ENCODE data around the gene TNS4.
"Not testable (repeated sequence)": the region's sequence is repeated elsewhere in the genome, so short reads cannot be mapped to it uniquely, and the experiment has no call there.

TNS4 gene, protein sequence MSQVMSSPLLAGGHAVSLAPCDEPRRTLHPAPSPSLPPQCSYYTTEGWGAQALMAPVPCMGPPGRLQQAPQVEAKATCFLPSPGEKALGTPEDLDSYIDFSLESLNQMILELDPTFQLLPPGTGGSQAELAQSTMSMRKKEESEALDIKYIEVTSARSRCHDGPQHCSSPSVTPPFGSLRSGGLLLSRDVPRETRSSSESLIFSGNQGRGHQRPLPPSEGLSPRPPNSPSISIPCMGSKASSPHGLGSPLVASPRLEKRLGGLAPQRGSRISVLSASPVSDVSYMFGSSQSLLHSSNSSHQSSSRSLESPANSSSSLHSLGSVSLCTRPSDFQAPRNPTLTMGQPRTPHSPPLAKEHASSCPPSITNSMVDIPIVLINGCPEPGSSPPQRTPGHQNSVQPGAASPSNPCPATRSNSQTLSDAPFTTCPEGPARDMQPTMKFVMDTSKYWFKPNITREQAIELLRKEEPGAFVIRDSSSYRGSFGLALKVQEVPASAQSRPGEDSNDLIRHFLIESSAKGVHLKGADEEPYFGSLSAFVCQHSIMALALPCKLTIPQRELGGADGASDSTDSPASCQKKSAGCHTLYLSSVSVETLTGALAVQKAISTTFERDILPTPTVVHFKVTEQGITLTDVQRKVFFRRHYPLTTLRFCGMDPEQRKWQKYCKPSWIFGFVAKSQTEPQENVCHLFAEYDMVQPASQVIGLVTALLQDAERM

GRCh38 chr17:40501499-40501911 lies at the start of gene TNS4:
TNS4 (minus strand) TSS chr17:40501623; CDS start chr17:40496425, 5,198 bp downstream.
- DNase-seq: no peak

- no peak for DNase-seq
Observed at GRCh38 chr17:40550608-40551007, 49.2 kb upstream of the TNS4 start.

GRCh38 chr17:40548982-40549685 lies 47.7 kb upstream of the TNS4 start:
- peak; percentile 9 for DNase-seq

DNA sequence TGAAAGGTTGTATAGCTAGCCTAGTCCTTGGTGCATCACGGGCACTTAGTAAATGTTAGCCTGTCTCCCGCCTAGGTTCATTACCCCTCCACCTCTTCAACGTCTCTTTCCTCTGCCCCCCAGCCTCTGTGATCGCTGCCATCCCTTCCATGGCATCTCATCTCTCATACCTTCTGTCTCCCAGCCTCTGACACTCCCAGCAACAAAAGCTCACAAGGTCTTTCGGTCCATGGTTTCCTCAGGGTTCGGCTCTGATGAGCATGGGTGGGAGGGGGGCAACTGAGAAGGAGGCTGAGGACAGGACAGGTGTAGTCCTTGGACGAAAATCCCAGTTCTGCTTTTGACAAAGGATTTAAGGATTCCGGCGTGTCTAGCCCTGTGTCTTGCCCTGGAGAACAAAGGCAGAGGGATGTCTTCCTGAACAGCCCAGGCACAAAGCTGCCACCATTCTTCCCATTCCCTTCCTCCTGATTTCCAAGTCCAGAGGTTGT lies 47.1 kb upstream of the TNS4 start:
- DNase-seq: no peak

GRCh38 chr17:40547785-40548478 lies 46.5 kb upstream of the TNS4 start:
- DNase-seq: no peak

DNA sequence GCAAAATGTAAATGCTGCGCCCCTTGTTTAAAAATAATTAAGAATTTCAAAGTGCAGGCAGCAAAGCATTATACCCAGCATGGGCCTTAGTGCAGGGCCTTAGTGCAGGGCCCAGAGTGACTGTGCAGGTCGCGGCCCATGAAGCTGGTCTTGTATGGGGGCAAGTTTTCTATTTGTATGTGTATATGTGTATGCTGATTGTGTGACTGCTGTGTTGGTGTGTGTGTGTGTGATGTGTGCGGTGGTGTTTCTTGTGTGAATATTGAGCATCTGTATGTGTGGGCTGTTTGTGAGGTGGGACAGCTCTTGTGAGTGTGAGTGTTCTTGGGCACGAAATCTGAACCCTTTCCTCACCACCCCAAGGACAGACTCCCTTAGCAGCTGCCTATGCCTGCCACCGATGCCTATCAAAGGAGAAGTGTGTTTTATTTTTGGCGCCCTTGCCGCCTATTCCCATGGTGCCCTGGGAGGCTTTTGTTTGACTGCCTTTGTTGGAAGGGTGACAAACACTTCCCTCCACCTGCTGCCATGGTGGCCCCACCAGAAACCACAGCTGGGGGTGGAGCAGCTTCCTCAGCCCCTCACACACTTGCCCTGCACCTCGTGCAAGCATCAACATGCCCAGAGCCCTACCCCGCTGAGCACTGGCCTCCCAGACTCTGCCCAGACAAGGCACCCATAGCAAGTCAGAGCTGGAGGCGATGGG lies 45.8 kb upstream of the TNS4 start:
- peak; percentile 43 for DNase-seq

DNA sequence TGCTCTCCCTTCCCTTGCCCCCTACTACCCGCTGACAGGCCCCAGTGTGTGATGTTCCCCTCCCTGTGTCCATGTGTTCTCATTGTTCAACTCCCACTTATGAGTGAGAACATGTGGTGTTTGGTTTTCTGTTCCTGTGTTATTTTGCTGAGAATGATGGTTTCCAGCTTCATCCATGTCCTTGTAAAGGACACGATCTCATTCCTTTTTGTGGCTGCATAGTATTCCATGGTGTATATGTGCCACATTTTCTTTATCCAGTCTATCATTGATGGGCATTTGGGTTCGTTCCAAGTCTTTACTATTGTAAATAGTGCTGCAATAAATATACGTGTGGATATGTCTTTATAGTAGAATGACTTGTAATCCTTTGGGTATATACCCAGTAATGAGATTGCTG lies 45.1 kb upstream of the TNS4 start:
- DNase-seq: not testable (repeated sequence)

- no peak for DNase-seq
Observed at GRCh38 chr17:40545660-40546059, 44.2 kb upstream of the TNS4 start.

- DNase-seq: no peak
Observed at GRCh38 chr17:40542558-40543411, 41.4 kb upstream of the TNS4 start.

DNA sequence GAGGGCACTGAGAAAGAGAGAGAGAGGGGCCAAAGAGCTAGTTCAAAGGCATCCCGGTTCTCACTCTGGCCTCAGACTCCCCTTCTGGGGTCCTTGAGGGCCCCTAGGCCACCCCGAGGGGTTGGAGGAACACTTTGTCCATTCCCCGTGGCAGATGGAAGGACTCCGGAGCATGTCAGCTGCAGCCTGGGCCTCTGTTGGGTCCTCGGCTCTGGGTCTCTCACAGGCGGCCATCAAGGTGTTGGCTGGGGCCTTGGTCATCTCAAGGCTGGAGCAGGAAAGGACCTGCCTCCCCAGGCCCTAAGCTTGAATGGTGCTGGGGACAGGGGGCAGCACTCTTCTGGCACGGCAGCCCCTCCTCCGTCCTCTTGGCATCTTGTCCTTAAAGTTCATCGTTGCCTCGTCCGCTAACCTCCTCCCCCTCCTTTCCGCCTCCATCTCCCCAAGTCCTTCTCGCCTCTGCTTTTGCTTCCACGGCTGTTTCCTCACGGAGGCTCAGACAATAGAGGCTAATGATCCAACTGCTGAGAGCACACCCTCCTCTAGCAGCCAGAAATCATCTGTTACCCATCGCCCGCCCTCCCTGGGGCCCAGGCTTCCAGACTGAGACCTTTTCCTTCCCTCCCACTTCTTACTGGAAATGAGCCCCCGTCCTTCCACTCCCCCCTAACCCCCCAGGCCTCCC lies 40.6 kb upstream of the TNS4 start:
- DNase-seq: no peak

- no peak for DNase-seq
Observed at GRCh38 chr17:40541060-40541872, 39.8 kb upstream of the TNS4 start.

DNA sequence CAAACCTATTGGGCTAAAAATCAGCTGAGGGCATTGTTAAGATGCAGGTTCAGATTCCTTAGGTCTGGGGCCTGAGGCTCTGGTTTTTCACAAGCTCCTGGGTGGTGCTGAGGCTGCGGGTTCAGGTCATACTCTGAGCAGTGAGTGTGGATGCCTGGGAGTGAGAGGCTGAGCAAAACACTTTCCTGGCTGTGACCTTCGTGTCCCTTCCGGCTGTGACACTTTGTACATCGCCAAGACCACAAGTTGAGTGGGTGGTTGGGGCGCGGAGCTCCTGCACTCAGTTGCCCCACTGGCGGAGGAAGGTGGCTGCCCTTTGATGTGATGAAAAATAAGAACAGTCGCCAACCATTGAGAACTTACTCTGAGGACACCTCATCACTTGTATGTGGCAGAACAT lies 39.0 kb upstream of the TNS4 start:
- no peak for DNase-seq

DNA sequence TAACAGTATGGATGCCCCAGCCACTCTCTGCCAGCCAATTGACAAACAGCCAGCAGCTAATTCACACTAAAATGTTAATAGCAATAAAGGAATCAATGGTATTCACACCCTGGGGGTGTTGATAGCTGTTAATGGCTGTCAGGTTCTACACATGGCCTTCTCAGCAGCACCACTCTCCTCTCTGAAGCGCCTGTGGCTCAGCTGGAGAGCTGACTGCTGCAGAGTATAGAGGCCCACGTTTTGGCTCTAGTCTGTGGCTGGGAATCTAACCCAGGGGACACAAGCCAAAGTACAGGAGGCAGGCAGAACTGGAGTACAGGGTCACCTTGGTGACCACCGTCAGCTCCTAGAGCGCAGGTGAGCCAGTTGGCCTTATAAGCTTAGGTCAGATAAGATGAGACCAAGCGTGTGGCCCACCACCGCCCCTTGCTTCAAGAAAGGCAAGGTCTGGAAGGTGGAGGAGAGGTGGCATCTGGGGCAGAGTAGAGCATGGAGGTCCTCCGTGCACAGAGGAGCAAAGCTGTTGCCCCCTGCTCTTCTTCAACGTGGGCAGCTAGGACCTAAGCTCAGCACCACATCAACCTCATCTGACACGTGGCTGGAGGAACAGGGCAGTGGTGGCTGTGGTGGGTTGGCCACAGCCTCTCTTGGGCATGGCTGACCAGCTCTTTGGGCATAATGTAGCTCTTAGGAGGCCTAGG lies 38.4 kb upstream of the TNS4 start:
- DNase-seq: no peak

- no peak for DNase-seq
Observed at GRCh38 chr17:40538936-40539705, 37.7 kb upstream of the TNS4 start.

GRCh38 chr17:40538019-40538935 lies 36.9 kb upstream of the TNS4 start:
- no peak for DNase-seq

DNA sequence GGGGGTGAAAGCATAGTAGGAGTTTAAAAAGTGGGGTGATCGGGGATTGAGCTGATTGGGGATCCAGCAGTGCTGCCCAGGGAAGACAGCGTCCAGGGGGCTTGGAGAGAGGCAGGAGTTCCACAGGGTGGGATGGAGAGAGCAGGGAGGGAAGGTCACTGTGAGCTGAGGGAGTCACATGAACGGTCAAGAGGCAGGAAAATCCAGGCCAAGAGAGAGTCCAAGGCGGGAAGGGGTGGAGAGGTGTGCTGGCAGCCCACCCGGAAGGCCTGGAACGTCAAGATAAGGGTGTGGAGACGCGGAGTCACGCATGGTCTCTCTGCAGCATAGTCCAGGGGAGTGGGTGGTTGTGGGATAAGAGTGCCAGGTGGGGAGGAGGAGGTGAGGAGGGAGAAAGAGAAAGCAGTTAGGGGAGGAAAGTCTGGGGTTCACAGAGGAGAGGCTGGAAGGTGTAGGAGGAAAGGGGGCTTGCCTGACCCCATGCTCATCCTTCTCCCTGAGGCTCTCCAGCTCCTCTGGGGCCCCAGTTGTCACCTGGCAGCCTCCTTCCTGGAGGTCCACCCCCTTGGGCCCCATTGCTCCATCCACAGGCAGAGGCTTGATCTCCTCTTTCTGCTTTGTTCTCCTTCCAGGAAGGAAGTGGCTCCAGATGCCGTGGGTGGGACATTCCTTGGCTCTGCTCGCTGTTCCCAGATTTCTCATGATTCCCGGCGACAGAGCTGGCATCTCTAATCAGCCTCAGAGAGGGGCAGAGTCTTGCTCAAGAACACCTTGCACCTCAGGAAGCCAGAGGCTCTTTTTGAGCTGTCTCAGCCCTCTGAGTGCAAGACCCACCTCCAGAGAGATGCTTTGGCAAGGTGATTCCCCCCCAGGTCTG lies 35.1 kb upstream of the TNS4 start:
- no peak for DNase-seq
